PC-3 (cell line): Measurements from ENCODE around the gene TMEM40.

Experiments used
- EZH2 ChIP-seq: fragments of 300-600 bp; sonication (generic); IDR thresholded peaks from one replicate; pipeline ENCODE4 v1.6.1; 2017; ENCODE audit warnings: antibody characterized with exemption, mild to moderate bottlenecking, low read length; ENCODE audit not compliant: unreplicated experiment
- EZH2phosphoT487 ChIP-seq: fragments of 300-600 bp; sonication (generic); IDR thresholded peaks from 2 replicates; pipeline ENCODE4 v1.6.1; 2018; ENCODE audit warnings: mild to moderate bottlenecking, antibody characterized with exemption, low read length, borderline replicate concordance
- TF ChIP-seq, protein P1 (sequence below): fragments of 300-600 bp; sonication (generic); conservative IDR thresholded peaks from 2 replicates; pipeline ENCODE4 v1.5.1; 2017; ENCODE audit warnings: antibody characterized with exemption, low read depth, mild to moderate bottlenecking, low read length

DNA sequence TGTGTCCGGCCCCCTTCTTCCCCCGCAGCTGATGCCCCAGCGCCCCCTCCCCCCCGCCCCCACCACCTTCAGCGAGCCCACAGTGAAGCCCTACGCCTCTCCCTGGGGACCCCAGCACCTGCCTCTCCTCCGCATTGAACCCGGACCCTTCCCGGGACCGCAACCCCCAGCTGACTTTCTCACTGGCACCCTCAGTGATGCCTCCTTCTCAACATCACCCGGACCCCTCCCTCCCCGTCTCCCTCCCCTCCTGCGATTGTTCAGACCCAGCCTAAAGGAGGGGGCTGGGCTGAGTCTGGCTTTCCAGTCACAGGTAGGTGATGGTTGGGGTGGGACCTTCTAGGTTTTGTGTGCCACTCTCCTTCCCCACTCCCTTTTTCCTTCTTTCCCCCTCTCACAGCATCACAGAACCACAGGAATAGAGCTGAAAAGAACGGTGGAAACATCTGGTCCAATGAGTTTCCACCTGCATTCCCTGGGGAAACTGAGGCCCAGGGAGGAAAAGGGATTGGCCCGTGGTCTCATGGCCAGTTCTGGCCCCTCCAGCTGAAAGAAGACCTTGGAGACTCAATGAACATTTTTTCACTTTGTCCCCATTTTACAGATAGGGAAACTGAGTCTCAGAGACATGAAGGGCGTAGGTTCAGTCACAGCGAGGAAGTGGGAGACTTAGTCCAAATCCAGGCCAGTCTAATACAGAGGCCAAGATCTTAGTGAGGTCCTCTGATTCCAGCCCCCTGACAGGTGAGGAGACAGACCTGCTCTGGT, 38.2 kb upstream of the TMEM40 start:
- TF ChIP-seq EZH2: no peak
- TF ChIP-seq, protein P1, sequence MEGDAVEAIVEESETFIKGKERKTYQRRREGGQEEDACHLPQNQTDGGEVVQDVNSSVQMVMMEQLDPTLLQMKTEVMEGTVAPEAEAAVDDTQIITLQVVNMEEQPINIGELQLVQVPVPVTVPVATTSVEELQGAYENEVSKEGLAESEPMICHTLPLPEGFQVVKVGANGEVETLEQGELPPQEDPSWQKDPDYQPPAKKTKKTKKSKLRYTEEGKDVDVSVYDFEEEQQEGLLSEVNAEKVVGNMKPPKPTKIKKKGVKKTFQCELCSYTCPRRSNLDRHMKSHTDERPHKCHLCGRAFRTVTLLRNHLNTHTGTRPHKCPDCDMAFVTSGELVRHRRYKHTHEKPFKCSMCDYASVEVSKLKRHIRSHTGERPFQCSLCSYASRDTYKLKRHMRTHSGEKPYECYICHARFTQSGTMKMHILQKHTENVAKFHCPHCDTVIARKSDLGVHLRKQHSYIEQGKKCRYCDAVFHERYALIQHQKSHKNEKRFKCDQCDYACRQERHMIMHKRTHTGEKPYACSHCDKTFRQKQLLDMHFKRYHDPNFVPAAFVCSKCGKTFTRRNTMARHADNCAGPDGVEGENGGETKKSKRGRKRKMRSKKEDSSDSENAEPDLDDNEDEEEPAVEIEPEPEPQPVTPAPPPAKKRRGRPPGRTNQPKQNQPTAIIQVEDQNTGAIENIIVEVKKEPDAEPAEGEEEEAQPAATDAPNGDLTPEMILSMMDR: no peak
- TF ChIP-seq EZH2phosphoT487: no peak
